Lower leg skin (tissue), 4 donors: ENCODE measurements around the gene RSPO4. TPM values are rescaled to one million over a fixed set of nuclear protein-coding genes. Genes with fewer than 3 reads are reported as not detected.

ENCODE experiments used
- DNase-seq, 2 donors: peaks; one replicate each; pipeline ENCODE4 v3.0.0-alpha.2; 2019; ENCODE audit warnings: low spot score in 2 of 2
- H3K4me3 ChIP-seq: fragments of 200-600 bp; sonication (generic); 2 replicates; pipeline ENCODE4 v1.5.1; 2017; ENCODE audit warnings: mild to moderate bottlenecking, low read depth; ENCODE audit not compliant: poor library complexity, severe bottlenecking
- POLR2A ChIP-seq, 2 donors: fragments of 450-650 bp; IDR thresholded peaks; one replicate each; pipeline ENCODE4 v1.6.1; 2016 to 2017; ENCODE audit warnings: antibody characterized with exemption in 2 of 2, mild to moderate bottlenecking in 1 of 2, moderate library complexity in 1 of 2
- WGBS, 2 donors: methylation state at CpG; one replicate each; pipeline ENCODE4 v1.1.5; 2018; 5-methylcytosine and 5-hydroxymethylcytosine counted together
- intact Hi-C: fragments of 100-400 bp; cut with DNase I; formaldehyde crosslinking; loops from one replicate; pipeline ENCODE4 v1.15.0; 2023; ENCODE audit warnings: low total_unique reads
- total RNA-seq, 4 donors: library from RNA; depleted of rRNA; stranded (reverse); fragments of >200 nt; gene quantifications; one replicate each; pipeline ENCODE4 v1.1.0, GENCODE V29; 2016
- TF ChIP-seq, protein P1 (sequence below), 3 donors: fragments of 450-650 bp; IDR thresholded peaks; one replicate each; pipeline ENCODE4 v1.5.1; 2016; ENCODE audit warnings: antibody characterized with exemption in 3 of 3, mild to moderate bottlenecking in 3 of 3, moderate library complexity in 2 of 3

RSPO4 gene
- total RNA-seq, 4 donors from 2014 or later: 0.13 to 0.59 TPM; not detected in 2

DNA sequence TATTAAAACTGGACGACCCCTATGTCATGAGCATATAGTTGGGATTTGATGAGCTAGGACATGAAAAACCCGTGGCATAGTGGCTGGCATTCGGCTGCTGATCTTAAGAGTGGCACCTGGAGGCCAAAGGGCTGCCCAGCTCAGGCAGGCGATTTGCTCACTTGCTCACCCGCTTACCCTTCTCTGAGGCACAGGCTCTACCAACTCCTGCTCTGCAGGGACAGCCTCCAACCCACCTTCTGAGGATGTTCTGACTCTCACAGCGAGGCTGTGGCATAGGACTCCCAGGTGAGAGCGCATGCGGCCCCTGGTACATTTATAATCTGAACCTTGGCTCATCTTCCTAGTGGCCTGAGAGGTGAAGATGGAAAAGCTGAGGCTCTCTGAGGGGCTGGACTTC, 995 bp downstream of the RSPO4 start:
- TF ChIP-seq POLR2A (IDR thresholded peaks at IDR 0.05): no peak
- TF ChIP-seq, protein P1, sequence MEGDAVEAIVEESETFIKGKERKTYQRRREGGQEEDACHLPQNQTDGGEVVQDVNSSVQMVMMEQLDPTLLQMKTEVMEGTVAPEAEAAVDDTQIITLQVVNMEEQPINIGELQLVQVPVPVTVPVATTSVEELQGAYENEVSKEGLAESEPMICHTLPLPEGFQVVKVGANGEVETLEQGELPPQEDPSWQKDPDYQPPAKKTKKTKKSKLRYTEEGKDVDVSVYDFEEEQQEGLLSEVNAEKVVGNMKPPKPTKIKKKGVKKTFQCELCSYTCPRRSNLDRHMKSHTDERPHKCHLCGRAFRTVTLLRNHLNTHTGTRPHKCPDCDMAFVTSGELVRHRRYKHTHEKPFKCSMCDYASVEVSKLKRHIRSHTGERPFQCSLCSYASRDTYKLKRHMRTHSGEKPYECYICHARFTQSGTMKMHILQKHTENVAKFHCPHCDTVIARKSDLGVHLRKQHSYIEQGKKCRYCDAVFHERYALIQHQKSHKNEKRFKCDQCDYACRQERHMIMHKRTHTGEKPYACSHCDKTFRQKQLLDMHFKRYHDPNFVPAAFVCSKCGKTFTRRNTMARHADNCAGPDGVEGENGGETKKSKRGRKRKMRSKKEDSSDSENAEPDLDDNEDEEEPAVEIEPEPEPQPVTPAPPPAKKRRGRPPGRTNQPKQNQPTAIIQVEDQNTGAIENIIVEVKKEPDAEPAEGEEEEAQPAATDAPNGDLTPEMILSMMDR (IDR thresholded peaks at IDR 0.05): no peak
- no peak overlapping the region for H3K4me3 ChIP-seq
- DNase-seq: no peak
- intact Hi-C loops: no loop called here
- WGBS, 2 donors: 83% methylated on average over 8 of the region's 8 CpGs

DNA sequence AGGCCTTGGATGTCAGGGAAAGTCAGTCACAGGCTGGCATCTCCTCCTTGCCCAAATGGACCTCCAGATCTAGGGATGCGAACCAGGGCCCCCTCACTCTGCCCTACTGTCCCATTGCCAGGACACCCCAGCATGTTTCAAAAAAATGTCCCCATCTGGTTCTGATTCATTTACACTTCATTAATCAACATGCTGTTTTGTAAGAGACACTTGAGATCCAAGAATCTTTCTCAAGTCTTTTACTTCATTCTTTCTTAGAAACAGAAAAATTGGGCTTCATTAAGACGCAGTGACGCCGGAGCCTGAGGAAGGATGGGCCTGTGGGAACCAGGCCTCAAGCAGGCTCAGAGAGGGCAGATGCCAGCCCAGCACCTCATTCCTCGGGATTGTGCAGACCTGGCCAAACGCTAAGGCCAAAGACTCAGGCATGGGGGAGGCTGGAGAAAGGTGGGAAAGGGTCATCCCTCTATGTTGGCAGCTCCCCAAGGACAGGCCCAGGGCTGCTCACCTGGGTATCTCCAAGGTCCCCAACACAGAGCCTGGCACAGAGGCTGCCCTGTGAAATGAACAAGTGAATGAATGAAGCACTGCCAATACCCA, 3.8 kb downstream of the RSPO4 start:
- TF ChIP-seq, protein P1 (IDR thresholded peaks at IDR 0.05): no peak
- no peak for TF ChIP-seq POLR2A (IDR thresholded peaks at IDR 0.05)
- intact Hi-C loops: no loop called here
- H3K4me3 ChIP-seq: no peak overlapping the region
- WGBS, 2 donors: 66 to 70% methylated on average over 6 of the region's 6 CpGs
- DNase-seq: no peak

DNA sequence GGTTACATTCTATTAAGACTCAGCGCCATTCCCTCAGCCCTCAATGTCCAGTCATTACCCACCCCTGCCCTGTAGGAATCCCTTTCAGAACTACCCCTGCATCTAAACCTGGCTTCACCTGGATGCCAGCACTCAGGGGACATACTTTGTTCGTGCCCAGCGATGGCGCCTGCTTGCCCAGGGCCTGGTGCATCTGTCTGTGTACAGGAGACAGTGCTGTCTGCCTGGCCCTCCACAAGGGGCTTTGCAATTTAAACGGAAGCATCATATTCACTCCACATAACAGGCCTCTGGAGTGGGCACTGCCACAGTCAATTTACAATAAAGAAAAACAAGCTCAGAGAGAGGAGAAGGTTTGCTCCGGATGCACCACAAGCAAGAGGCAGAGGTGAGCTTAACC, 4.6 kb downstream of the RSPO4 start:
- TF ChIP-seq, protein P1 (IDR thresholded peaks at IDR 0.05): no peak
- TF ChIP-seq POLR2A (IDR thresholded peaks at IDR 0.05): no peak
- H3K4me3 ChIP-seq: no peak overlapping the region
- intact Hi-C loops: no loop called here
- 84 to 88% methylated on average over 6 of the region's 6 CpGs for WGBS, 2 donors
- DNase-seq: no peak

DNA sequence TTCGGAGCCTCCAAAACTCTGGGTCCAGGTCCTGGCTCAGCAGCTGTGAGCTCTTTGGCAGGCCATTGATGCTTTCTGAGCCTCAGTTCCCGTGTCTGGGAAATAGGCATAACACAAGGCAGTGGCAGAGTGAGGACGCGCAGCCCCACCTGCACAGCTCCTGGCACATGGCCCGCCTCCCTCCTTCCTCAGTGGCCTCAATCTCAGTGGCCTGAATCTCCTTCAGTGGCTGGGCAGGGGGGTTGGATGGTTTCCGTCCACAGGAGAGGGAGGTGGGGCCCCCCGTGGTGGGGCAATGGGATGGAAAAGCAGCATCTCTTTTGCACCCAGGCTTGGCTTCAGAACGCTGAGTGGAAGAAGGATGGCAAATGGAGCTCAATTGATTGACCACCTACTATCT, 5.1 kb downstream of the RSPO4 start:
- TF ChIP-seq POLR2A (IDR thresholded peaks at IDR 0.05): no peak
- TF ChIP-seq, protein P1 (IDR thresholded peaks at IDR 0.05): no peak
- DNase-seq: no peak
- H3K4me3 ChIP-seq: no peak overlapping the region
- WGBS, 2 donors: 86 to 92% methylated on average over 8 of the region's 8 CpGs
- intact Hi-C loops: no loop called here

DNA sequence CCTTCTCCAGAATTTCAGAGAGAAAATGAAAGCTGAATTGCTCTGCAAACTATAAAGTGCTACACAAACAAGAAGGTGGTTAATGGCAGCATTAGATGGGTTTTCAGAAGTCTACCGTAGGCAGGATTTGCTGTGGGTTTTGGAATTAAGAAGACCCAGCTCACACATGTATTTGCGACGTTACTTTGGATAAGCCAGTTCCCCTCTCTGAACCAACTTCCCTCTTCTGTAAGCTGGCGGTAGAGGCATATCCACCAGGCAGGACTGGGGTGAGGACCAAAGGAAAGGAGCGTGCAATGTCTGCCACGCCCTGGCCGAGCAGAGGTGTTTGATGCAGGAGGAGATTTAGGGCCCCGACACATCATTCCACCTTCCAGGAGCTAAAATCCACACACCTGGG, 6.9 kb downstream of the RSPO4 start:
- H3K4me3 ChIP-seq: no peak overlapping the region
- 67 to 73% methylated on average over 8 of the region's 8 CpGs for WGBS, 2 donors
- TF ChIP-seq, protein P1 (IDR thresholded peaks at IDR 0.05): no peak
- DNase-seq: no peak
- intact Hi-C loops: no loop called here
